Measurements from ENCODE around the gene SELENOK.

GRCh38 chr3:53885239-53885638 lies 6.4 kb downstream of the SELENOK start:
- no peak for TF ChIP-seq CTCF (IDR thresholded peaks at IDR 0.05; ENCODE audit: extremely low read depth in 1 of 2, insufficient read depth in 1 of 2, low read depth in 1 of 2, low read length in 2 of 2)
- no peak for TF ChIP-seq POLR2A (IDR thresholded peaks at IDR 0.05; ENCODE audit: low read depth, low read length)
- TF ChIP-seq, protein P1, sequence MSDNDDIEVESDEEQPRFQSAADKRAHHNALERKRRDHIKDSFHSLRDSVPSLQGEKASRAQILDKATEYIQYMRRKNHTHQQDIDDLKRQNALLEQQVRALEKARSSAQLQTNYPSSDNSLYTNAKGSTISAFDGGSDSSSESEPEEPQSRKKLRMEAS (IDR thresholded peaks at IDR 0.05; ENCODE audit: insufficient read depth, insufficient read length), result no peak
- TF ChIP-seq POLR2AphosphoS5 (IDR thresholded peaks at IDR 0.05; ENCODE audit: insufficient read depth, low read depth, low read length), result no peak
- TF ChIP-seq EZH2 (IDR thresholded peaks at IDR 0.05; ENCODE audit: borderline replicate concordance, low read depth, low read length, severe bottlenecking), result no peak
- TF ChIP-seq FOS (IDR thresholded peaks at IDR 0.05; ENCODE audit: borderline replicate concordance, insufficient read depth, low read length), result no peak

All from endothelial cell of umbilical vein (primary cell).